ENCODE measurements around the gene OTOP3.

Gene OTOP3

DNA sequence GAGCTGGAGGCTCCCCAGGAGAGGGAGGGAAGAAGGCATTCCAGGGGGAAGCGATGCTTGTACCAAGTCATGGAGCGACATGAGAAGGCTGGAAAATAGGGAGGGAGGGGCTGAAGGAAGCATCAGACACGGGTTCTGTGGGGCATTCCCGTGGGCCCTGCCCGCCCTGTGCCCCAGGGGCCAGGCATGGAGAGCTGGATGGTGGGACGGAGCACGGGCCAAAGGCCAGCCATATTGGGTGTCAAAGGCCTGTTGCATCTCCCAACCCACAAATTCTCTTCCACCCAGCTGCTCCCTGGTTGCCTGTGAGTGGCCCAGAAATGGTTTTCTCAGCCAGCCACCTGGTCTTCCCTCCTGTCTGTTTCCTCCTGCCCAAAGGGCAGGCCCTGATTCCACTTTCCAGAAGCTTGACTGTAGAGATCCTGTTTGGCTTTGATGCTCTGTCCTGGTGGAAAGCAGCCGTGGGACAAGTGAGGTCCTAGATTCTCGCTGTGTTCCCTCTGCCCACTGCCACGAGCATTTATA, 54.9 kb downstream of the OTOP3 start:
- DNase-seq, result no peak

DNA sequence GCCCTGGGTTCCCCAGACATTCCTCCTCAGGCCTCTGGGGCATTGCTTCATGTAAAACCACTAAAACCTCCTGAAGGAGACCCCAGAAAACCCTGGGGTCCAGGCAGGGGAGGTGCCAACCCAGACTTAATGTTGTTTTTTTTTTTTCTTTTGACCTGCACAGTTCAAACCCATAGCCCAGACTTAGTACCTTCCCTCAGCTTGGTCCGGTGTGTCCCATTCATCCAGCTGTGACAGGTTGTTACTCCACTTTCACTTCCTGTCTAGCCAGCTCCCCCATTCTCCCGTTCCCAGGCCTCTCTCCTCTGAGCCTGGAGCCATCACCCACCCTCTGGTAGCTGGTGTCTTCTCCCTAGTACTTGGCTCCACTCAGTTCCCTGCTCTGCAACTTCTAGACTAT, 56.5 kb downstream of the OTOP3 start:
- no peak for DNase-seq

GRCh38 chr17:74994440-74994839, 58.7 kb downstream of the OTOP3 start:
- DNase-seq, result no peak

GRCh38 chr17:74995847-74996246, 60.1 kb downstream of the OTOP3 start:
- no peak for DNase-seq

GRCh38 chr17:74998783-74999182, 63.1 kb downstream of the OTOP3 start:
- DNase-seq, result no peak

- DNase-seq, result no peak
Measured at GRCh38 chr17:74999523-74999922, 63.8 kb downstream of the OTOP3 start.
